K562 (cell line): ENCODE data around the gene IL20. TPM values are rescaled to one million over a fixed set of nuclear protein-coding genes. Genes with fewer than 3 reads are reported as not detected.

ENCODE experiments used
- CUX1 ChIP-seq: fragments of 200-800 bp; sonication (Bioruptor generic); IDR thresholded peaks from 2 replicates; pipeline ENCODE4 v1.6.1; 2016; ENCODE audit warnings: missing genetic modification characterization, missing compliant biosample characterization
- ESRRB ChIP-seq: fragments of 250-450 bp; sonication (Bioruptor Pico); IDR thresholded peaks from 2 replicates; pipeline ENCODE4 v1.5.0; 2020; ENCODE audit warnings: mild to moderate bottlenecking, moderate library complexity, borderline replicate concordance
- FOXA1 ChIP-seq: fragments of 450-650 bp; IDR thresholded peaks from 2 replicates; pipeline ENCODE4 v1.6.1; 2016; ENCODE audit warnings: mild to moderate bottlenecking, borderline replicate concordance
- FOXM1 ChIP-seq, 2 experiments: fragments of 450-650 bp in 1 of 2; sonication (generic) in 1 of 2; formaldehyde crosslinking in 1 of 2; IDR thresholded peaks; 2 replicates each; pipeline versions ENCODE4 v1.6.1 to v1.9.0; 2017 to 2022; ENCODE audit warnings: low read depth in 2 of 2, mild to moderate bottlenecking in 2 of 2, missing genetic modification reagents in 1 of 2, moderate library complexity in 1 of 2
- HIVEP1 ChIP-seq: fragments of 250-450 bp; sonication (Bioruptor Pico); IDR thresholded peaks from 2 replicates; pipeline ENCODE4 v1.4.0; 2020; ENCODE audit warnings: mild to moderate bottlenecking
- KAT7 ChIP-seq: sonication (generic); formaldehyde crosslinking; IDR thresholded peaks from 2 replicates; pipeline ENCODE4 v1.8.0; 2022; ENCODE audit warnings: missing genetic modification reagents, mild to moderate bottlenecking, borderline replicate concordance
- MAFK ChIP-seq: IDR thresholded peaks from 2 replicates; pipeline ENCODE4 v1.6.1; 2011; ENCODE audit warnings: low read length, improper control_type of control experiment
- U2AF1 ChIP-seq: fragments of 200-400 bp; formaldehyde crosslinking; optimal IDR thresholded peaks from 2 replicates; pipeline ENCODE3; 2017; ENCODE audit warnings: mild to moderate bottlenecking, low read depth, low read length, moderate library complexity
- ZNF318 ChIP-seq, 2 experiments: fragments of 450-650 bp; IDR thresholded peaks; 2 replicates each; pipeline ENCODE4 v1.6.1; 2016; ENCODE audit warnings: mild to moderate bottlenecking in 2 of 2, borderline replicate concordance in 1 of 2, low read depth in 1 of 2, moderate library complexity in 1 of 2
- ZNF57 ChIP-seq: fragments of 450-650 bp; formaldehyde crosslinking; IDR thresholded peaks from 2 replicates; pipeline ENCODE4 v1.4.0; 2020; ENCODE audit warnings: mild to moderate bottlenecking, moderate library complexity
- ZNF695 ChIP-seq: fragments of 450-650 bp; formaldehyde crosslinking; IDR thresholded peaks from 2 replicates; pipeline ENCODE4 v1.4.0; 2020; ENCODE audit warnings: mild to moderate bottlenecking, moderate library complexity
- ZNF76 ChIP-seq: fragments of 250-450 bp; sonication (Bioruptor Pico); IDR thresholded peaks from 2 replicates; pipeline ENCODE4 v1.4.0; 2020; ENCODE audit warnings: mild to moderate bottlenecking, moderate library complexity, borderline replicate concordance
- ZNF77 ChIP-seq: fragments of 250-450 bp; sonication (Bioruptor Pico); IDR thresholded peaks from 2 replicates; pipeline ENCODE4 v1.5.0; 2020
- polyA plus RNA-seq, 8 experiments: library from polyadenylated mRNA; depleted of rRNA in 4 of 8; stranded (reverse) in 5 of 8; unstranded in 3 of 8; fragments of >200 nt; fragmentation: Nextera tagmentation in 2 of 8; fragmentation: Illumina TruSeq in 1 of 8; extraction: Ambion mirVana in 2 of 8; extraction: Trizol in 1 of 8; gene quantifications; 2 replicates each; pipeline versions ENCODE4 v1.2.1 to v1.2.3, GENCODE V29; 2011 to 2014; ENCODE audit warnings: inconsistent platforms in 1 of 8, missing spikeins in 1 of 8
- total RNA-seq, 7 experiments: library from RNA; depleted of rRNA in 6 of 7; stranded (reverse); fragments of >200 nt in 6 of 7; fragmentation: Illumina TruSeq in 2 of 7; extraction: Trizol in 2 of 7; gene quantifications; 2 replicates each; pipeline versions ENCODE4 v1.2.1 to v1.2.3, GENCODE V29; 2011 to 2021; ENCODE audit warnings: low replicate concordance in 1 of 7

IL20 gene
- total and polyA plus RNA-seq, 9 of the 15 experiments (the other 6 are each of a cell fraction or from before 2014, with no cell fraction given) = not detected

GRCh38 chr1:206847337-206847834 is 18.0 kb upstream of the IL20 start (continued):
- TF ChIP-seq ZNF318 (IDR thresholded peaks at IDR 0.05; ENCODE audit: borderline replicate concordance in 1 of 2, low read depth in 1 of 2) (no peak), MAFK (no peak; the same call in 1 of the 2 replicates), U2AF1 (no peak), ZNF76 (CRISPR knock-in tag) (no peak), ZNF695 (CRISPR knock-in tag) (no peak), ZNF77 (CRISPR knock-in tag) (no peak), FOXM1 (IDR thresholded peaks at IDR 0.05; ENCODE audit: low read depth) (peak; percentile 96), FOXM1 (CRISPR knock-in tag; IDR thresholded peaks at IDR 0.05; ENCODE audit: low read depth) (0 out of 2 replicates have a peak, but pooled peaks have one; percentile 63), ESRRB (no peak), FOXA1 (no peak), HIVEP1 (no peak), KAT7 (CRISPR knock-in tag) (no peak), ZNF57 (CRISPR knock-in tag) (no peak), CUX1 (no peak)
